ENCODE measurements around the gene PARP6. TPM values are rescaled to one million over a fixed set of nuclear protein-coding genes. Genes with fewer than 3 reads are reported as not detected.
A peak's percentile ranks its signal among the peaks of the same experiment; 100 is the strongest.

Gene PARP6
- total RNA-seq, 6 experiments from 2014 or later: 7.9 to 23.0 (median 13.1) TPM

- no peaks in the 10 kb centered on the region for H3K9me3 ChIP-seq
- TF ChIP-seq POLR2A (IDR thresholded peaks at IDR 0.05) (no peak), CTCF (IDR thresholded peaks at IDR 0.05) (no peak)
- 83% methylated on average over 8 of the region's 15 CpGs for WGBS (ENCODE audit: insufficient coverage, low coverage, low lambda C conversion rate, missing lambda C conversion rate)
- no peak overlapping the region for H3K4me3 ChIP-seq
- H3K4me1 ChIP-seq: peaks cover 0 to 5% (median 0%) of the 10 kb centered on the region in 4 donors
- no peak overlapping the region for H3K27ac ChIP-seq
- DNase-seq: no peak
- H3K27me3 ChIP-seq: peaks cover 0 to 8% of the 10 kb centered on the region in 2 donors
- intact Hi-C loops (cut with DNase I): loop anchor here in 1 of 2 donors (10.0 kb wide), 1 partner anchor 84 kb away; no protein-coding TSS in a partner anchor
- no peak for ATAC-seq
- H3K36me3 ChIP-seq: peaks cover 0 to 16% (median 0%) of the 10 kb centered on the region in 4 donors
Measured at GRCh38 chr15:72200395-72201237, 71.7 kb downstream of the PARP6 start.

DNA sequence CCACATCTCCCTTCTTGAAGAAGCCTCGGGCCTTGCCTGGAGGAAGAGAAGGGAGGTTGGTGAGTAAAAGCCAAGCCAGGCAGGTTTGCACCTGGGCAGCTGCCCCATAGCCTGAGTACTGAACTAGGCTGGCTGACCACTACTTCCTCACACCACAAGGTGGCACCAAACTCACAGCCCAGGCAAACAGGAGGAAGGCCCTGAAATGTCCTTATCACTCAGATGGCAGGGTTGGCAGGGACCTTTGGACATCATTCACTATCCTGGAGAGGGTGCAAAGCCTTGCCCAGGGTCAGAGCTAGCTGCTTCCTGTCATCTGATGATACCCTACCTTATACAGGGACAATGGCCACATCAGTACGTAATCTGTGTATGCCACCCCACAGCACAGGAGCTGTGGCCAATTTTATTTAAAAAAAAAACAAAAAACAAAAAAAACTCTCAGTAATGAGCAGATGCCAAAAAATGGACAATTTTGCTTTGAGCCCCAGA is 72.6 kb downstream of the PARP6 start:
- WGBS (ENCODE audit: insufficient coverage, low coverage, low lambda C conversion rate, missing lambda C conversion rate): 22% methylated on average over 1 of the region's 2 CpGs
- TF ChIP-seq CTCF (IDR thresholded peaks at IDR 0.05): peak; percentile 93 to 96 (median 94)
- no peak for TF ChIP-seq POLR2A (IDR thresholded peaks at IDR 0.05)
- Histone ChIP-seq H3K4me1 (peaks cover 0 to 5% (median 0%) of the 10 kb centered on the region in 4 donors), H3K27ac (no peak overlapping the region), H3K4me3 (no peak overlapping the region), H3K36me3 (peaks cover 0 to 10% (median 0%) of the 10 kb centered on the region in 4 donors), H3K27me3 (peaks cover 0 to 8% of the 10 kb centered on the region in 2 donors), H3K9me3 (no peaks in the 10 kb centered on the region)
- intact Hi-C loops (cut with DNase I): loop anchor here (10.0 kb wide), 1 partner anchor 85 kb away; no protein-coding TSS in a partner anchor
- DNase-seq (peak; percentile 74 to 87 (median 82)), ATAC-seq (peak; percentile 92 to 97 (median 94))

GRCh38 chr15:72199205-72199515 is 73.2 kb downstream of the PARP6 start:
- Histone ChIP-seq H3K27me3 (peaks cover 0 to 8% of the 10 kb centered on the region in 2 donors), H3K36me3 (peaks cover 0 to 10% (median 0%) of the 10 kb centered on the region in 4 donors), H3K27ac (no peak overlapping the region), H3K9me3 (no peaks in the 10 kb centered on the region), H3K4me1 (peaks cover 0 to 5% (median 0%) of the 10 kb centered on the region in 4 donors), H3K4me3 (no peak overlapping the region)
- ATAC-seq (no peak), DNase-seq (no peak)
- no peak for TF ChIP-seq POLR2A (IDR thresholded peaks at IDR 0.05)
- TF ChIP-seq CTCF (IDR thresholded peaks at IDR 0.05): no peak
- WGBS (ENCODE audit: insufficient coverage, low coverage, low lambda C conversion rate, missing lambda C conversion rate): no CpG with 5 or more reads among the region's 2 CpGs
- intact Hi-C loops (cut with DNase I): loop anchor here in 1 of 2 donors (10.0 kb wide), 1 partner anchor 86 kb away; no protein-coding TSS in a partner anchor

DNA sequence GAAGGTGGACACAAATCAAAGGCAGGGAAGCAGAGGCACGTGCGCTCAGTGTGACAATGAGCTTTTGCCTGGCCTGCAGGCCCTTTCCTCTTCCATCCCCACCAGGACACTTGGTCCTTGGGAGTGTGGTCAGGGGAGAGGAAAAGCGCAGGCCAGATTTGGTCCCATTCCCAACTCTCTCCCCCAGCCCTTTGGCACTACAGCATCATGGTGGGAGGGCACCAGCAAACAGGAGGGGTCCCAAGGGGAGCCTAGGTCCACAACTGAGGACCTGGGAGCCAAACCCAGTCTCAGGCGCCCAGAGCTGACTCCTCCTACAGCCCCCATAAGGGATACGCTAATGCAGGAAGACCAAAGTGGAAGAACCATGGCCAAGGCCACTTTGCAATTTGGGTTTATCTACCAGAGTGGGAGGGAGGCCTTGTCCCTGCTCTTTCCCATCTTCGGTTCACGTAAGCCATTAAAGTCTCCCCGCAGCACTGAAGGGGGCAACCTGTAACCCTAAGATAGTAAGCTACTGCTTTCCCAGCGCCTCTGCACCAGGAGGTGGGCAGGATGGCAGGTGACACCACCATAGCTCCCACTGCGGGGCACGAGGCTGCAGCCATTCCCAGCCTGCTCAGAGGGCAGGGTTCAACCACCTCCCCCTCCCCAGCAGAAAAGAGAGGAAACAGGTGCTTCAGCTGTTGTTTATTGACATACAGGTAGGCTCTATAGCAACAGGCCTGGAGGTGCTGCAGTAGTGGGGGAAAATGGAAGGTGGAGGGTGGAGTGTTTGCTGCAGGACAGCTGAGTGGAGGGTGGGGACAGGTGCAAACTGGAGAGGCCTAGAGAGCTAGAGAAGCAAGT is 73.8 kb downstream of the PARP6 start:
- Histone ChIP-seq H3K27me3 (peaks cover 0 to 8% of the 10 kb centered on the region in 2 donors), H3K4me3 (no peak overlapping the region), H3K9me3 (no peaks in the 10 kb centered on the region), H3K4me1 (peaks cover 0 to 5% (median 0%) of the 10 kb centered on the region in 4 donors), H3K36me3 (peaks cover 0 to 10% (median 0%) of the 10 kb centered on the region in 4 donors), H3K27ac (no peak overlapping the region)
- ATAC-seq (no peak), DNase-seq (no peak)
- TF ChIP-seq CTCF (IDR thresholded peaks at IDR 0.05): no peak
- no peak for TF ChIP-seq POLR2A (IDR thresholded peaks at IDR 0.05)
- intact Hi-C loops (cut with DNase I): loop anchor here in 1 of 2 donors (10.0 kb wide), 1 partner anchor 86 kb away; no protein-coding TSS in a partner anchor
- WGBS (ENCODE audit: insufficient coverage, low coverage, low lambda C conversion rate, missing lambda C conversion rate): 30% methylated on average over 4 of the region's 11 CpGs

All from right lobe of liver (tissue), 6 donors.